ENCODE results near the gene NCL. TPM values are rescaled to one million over a fixed set of nuclear protein-coding genes. Genes with fewer than 3 reads are reported as not detected.
A peak's percentile ranks its signal among the peaks of the same experiment; 100 is the strongest.

Gene NCL, protein sequence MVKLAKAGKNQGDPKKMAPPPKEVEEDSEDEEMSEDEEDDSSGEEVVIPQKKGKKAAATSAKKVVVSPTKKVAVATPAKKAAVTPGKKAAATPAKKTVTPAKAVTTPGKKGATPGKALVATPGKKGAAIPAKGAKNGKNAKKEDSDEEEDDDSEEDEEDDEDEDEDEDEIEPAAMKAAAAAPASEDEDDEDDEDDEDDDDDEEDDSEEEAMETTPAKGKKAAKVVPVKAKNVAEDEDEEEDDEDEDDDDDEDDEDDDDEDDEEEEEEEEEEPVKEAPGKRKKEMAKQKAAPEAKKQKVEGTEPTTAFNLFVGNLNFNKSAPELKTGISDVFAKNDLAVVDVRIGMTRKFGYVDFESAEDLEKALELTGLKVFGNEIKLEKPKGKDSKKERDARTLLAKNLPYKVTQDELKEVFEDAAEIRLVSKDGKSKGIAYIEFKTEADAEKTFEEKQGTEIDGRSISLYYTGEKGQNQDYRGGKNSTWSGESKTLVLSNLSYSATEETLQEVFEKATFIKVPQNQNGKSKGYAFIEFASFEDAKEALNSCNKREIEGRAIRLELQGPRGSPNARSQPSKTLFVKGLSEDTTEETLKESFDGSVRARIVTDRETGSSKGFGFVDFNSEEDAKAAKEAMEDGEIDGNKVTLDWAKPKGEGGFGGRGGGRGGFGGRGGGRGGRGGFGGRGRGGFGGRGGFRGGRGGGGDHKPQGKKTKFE
- polyA plus RNA-seq (2012; rRNA removed): 256 and 285 TPM in 2 replicates
- polyA plus RNA-seq (2012; cell fraction: cytosol; rRNA removed): 363 and 421 TPM in 2 replicates
- 77.5 and 158 TPM in 2 replicates for polyA plus RNA-seq (2012; cell fraction: nucleus; rRNA removed)

DNA sequence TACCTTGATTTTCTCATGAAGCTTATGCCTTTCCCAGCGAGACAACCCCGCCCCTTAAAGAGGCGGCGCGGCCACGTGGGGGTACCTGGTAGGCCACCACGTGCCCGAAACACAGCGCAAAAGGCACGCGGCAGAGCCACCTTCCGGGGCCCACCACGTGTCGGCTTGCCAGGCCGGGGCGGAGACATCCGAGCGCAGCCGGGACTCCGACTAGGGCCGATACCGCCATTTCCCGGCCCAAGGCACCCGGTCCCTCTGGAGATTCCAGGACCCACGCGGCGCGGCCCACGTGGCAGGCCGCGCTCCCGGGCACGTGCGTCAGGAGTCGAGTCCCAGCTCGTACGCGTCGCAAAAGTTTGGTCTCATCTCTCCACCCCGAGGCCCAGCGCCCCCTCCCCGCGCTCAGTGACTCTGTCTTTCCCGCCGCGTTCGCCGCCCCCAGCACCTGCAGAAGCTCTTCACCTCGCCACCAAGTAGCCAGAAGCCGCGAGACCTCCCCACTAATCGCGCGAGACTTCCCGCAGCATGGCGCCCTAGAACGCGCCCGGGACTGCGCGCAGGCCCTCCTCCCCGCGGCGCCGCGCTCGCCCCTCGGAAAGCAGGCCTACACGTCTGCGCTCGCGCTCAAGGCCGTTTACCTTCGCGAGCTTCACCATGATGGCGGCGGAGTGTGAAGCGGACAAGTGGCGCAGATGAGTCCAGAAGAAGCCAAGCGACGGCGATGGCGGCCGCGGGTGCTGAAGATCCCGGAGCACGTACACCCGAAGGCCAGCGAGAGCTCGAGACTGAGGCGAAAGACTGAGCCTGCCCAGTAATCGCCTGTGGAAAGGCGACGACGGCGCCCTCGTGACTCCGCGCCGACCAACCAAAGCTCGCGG, at the start of gene NCL:
Gene NCL, minus strand, starts transcription at position 787 of the 878 bp plus-strand sequence. Its CDS starts 131 bp downstream, at position 656.
- Histone ChIP-seq H3K9me3 (no peaks in the 10 kb centered on the region), H3K36me3 (replicated peaks in 1 of 2; ENCODE audit: control insufficient read depth in 1 of 2, insufficient read depth in 2 of 2, low read length in 1 of 2) (peaks cover 41 to 45% of the 10 kb centered on the region in 2 experiments), H3K27ac (ENCODE audit: low read depth in 2 of 2, low read length in 1 of 2) (peak within 1 kb of the TSS; percentile 99), H3K4me1 (ENCODE audit: control insufficient read depth in 1 of 2, insufficient read depth in 2 of 2, low read depth in 1 of 2, low read length in 1 of 2) (peaks cover 11 to 23% of the 10 kb centered on the region in 2 experiments), H3K27me3 (ENCODE audit: insufficient read depth) (no peaks in the 10 kb centered on the region), H3K9me2 (no peaks in the 10 kb centered on the region), H3K9ac (peak within 1 kb of the TSS; percentile 99), H3K4me2 (peak within 1 kb of the TSS; percentile 98), H3K4me3 (ENCODE audit: low read depth in 2 of 2, low read length in 1 of 2) (peak within 1 kb of the TSS; percentile 95 to 97), H3F3A (replicated peaks; ENCODE audit: insufficient read depth) (peaks cover 21% of the 10 kb centered on the region), H3K79me2 (ENCODE audit: insufficient read depth) (peaks cover 62% of the 10 kb centered on the region), H4K20me1 (ENCODE audit: insufficient read depth) (peaks cover 43% of the 10 kb centered on the region), H2AFZ (ENCODE audit: low read depth) (peak within 1 kb of the TSS; percentile 95)
- under 1% methylated on average over 28 of the region's 102 CpGs for WGBS (ENCODE audit: low lambda C conversion rate)
- DNase-seq: peak; percentile 88
- POLR2A ChIA-PET: interaction anchor here (0.5 to 4.1 kb wide), 37 partner anchors 10 to 639 kb away, joined by 3 to 59 read pairs (median 4); partner anchors contain the start of genes B3GNT7, DIS3L2, HTR2B and PTMA
- CTCF ChIA-PET: interaction anchor here (0.6 to 8.2 kb wide), 12 partner anchors 8 to 369 kb away, joined by 3 to 56 read pairs (median 4); no protein-coding TSS in a partner anchor
- TF ChIP-seq SIN3A (IDR thresholded peaks at IDR 0.05; ENCODE audit: borderline replicate concordance, low read depth, low read length) (peak; percentile 72; the same call in 1 of the 2 replicates), FOXJ3 (CRISPR knock-in tag; IDR thresholded peaks at IDR 0.05) (no peak), TAF1 (IDR thresholded peaks at IDR 0.05; ENCODE audit: borderline replicate concordance, low read depth, low read length) (peak; percentile 95), FOSL2 (IDR thresholded peaks at IDR 0.05; ENCODE audit: borderline replicate concordance, low read depth) (no peak), YY1 (IDR thresholded peaks at IDR 0.05; ENCODE audit: low read depth) (peak; percentile 93), POLR2AphosphoS5 (IDR thresholded peaks at IDR 0.05; ENCODE audit: low read depth, low read length) (peak; percentile 99), SMC3 (IDR thresholded peaks at IDR 0.05; ENCODE audit: low read depth, low read length) (no peak), EP300 (IDR thresholded peaks at IDR 0.05; ENCODE audit: borderline replicate concordance in 1 of 2, low read depth in 1 of 2, low read length in 1 of 2) (no peak), JUND (IDR thresholded peaks at IDR 0.05) (no peak), RXRA (IDR thresholded peaks at IDR 0.05; ENCODE audit: borderline replicate concordance, low read depth) (no peak), RFX5 (IDR thresholded peaks at IDR 0.05; ENCODE audit: low read length) (peak; percentile 67; the same call in 1 of the 2 replicates), TCF12 (IDR thresholded peaks at IDR 0.05) (no peak), MEF2A (IDR thresholded peaks at IDR 0.05; ENCODE audit: borderline replicate concordance, low read depth) (no peak), CHD2 (IDR thresholded peaks at IDR 0.05; ENCODE audit: low read length, partially characterized antibody) (peak; percentile 98), RCOR1 (IDR thresholded peaks at IDR 0.05; ENCODE audit: low read length) (no peak), MXI1 (IDR thresholded peaks at IDR 0.05; ENCODE audit: low read depth, low read length) (peak; percentile 100)
- TF ChIP-seq, protein P1, sequence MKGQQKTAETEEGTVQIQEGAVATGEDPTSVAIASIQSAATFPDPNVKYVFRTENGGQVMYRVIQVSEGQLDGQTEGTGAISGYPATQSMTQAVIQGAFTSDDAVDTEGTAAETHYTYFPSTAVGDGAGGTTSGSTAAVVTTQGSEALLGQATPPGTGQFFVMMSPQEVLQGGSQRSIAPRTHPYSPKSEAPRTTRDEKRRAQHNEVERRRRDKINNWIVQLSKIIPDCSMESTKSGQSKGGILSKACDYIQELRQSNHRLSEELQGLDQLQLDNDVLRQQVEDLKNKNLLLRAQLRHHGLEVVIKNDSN (IDR thresholded peaks at IDR 0.05; ENCODE audit: borderline replicate concordance, low read depth): peak; percentile 96
- TF ChIP-seq, protein P2, sequence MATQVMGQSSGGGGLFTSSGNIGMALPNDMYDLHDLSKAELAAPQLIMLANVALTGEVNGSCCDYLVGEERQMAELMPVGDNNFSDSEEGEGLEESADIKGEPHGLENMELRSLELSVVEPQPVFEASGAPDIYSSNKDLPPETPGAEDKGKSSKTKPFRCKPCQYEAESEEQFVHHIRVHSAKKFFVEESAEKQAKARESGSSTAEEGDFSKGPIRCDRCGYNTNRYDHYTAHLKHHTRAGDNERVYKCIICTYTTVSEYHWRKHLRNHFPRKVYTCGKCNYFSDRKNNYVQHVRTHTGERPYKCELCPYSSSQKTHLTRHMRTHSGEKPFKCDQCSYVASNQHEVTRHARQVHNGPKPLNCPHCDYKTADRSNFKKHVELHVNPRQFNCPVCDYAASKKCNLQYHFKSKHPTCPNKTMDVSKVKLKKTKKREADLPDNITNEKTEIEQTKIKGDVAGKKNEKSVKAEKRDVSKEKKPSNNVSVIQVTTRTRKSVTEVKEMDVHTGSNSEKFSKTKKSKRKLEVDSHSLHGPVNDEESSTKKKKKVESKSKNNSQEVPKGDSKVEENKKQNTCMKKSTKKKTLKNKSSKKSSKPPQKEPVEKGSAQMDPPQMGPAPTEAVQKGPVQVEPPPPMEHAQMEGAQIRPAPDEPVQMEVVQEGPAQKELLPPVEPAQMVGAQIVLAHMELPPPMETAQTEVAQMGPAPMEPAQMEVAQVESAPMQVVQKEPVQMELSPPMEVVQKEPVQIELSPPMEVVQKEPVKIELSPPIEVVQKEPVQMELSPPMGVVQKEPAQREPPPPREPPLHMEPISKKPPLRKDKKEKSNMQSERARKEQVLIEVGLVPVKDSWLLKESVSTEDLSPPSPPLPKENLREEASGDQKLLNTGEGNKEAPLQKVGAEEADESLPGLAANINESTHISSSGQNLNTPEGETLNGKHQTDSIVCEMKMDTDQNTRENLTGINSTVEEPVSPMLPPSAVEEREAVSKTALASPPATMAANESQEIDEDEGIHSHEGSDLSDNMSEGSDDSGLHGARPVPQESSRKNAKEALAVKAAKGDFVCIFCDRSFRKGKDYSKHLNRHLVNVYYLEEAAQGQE (IDR thresholded peaks at IDR 0.05; ENCODE audit: low read depth, low read length): peak; percentile 65; the same call in 1 of the 2 replicates
- TF ChIP-seq, protein P3, sequence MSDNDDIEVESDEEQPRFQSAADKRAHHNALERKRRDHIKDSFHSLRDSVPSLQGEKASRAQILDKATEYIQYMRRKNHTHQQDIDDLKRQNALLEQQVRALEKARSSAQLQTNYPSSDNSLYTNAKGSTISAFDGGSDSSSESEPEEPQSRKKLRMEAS (IDR thresholded peaks at IDR 0.05; ENCODE audit: low read depth): peak; percentile 96
- TF ChIP-seq, protein P4, sequence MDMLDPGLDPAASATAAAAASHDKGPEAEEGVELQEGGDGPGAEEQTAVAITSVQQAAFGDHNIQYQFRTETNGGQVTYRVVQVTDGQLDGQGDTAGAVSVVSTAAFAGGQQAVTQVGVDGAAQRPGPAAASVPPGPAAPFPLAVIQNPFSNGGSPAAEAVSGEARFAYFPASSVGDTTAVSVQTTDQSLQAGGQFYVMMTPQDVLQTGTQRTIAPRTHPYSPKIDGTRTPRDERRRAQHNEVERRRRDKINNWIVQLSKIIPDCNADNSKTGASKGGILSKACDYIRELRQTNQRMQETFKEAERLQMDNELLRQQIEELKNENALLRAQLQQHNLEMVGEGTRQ (IDR thresholded peaks at IDR 0.05; ENCODE audit: borderline replicate concordance, low read depth, low read length): peak; percentile 86
- TF ChIP-seq, protein P5, sequence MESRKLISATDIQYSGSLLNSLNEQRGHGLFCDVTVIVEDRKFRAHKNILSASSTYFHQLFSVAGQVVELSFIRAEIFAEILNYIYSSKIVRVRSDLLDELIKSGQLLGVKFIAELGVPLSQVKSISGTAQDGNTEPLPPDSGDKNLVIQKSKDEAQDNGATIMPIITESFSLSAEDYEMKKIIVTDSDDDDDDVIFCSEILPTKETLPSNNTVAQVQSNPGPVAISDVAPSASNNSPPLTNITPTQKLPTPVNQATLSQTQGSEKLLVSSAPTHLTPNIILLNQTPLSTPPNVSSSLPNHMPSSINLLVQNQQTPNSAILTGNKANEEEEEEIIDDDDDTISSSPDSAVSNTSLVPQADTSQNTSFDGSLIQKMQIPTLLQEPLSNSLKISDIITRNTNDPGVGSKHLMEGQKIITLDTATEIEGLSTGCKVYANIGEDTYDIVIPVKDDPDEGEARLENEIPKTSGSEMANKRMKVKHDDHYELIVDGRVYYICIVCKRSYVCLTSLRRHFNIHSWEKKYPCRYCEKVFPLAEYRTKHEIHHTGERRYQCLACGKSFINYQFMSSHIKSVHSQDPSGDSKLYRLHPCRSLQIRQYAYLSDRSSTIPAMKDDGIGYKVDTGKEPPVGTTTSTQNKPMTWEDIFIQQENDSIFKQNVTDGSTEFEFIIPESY (IDR thresholded peaks at IDR 0.05; ENCODE audit: borderline replicate concordance, low read depth): peak; percentile 96
